Keratinocyte (primary cell): ENCODE measurements around the gene CACNB2. TPM values are rescaled to one million over a fixed set of nuclear protein-coding genes. Genes with fewer than 3 reads are reported as not detected.

Experiments
- DNase-seq: peaks from one replicate; pipeline ENCODE4 v3.0.0-alpha.2; 2011; ENCODE audit warnings: low read depth, missing footprints, low spot score
- FAIRE-seq: peaks from 2 replicates; lab custom pipeline; 2011; peaks lifted over from hg19 to GRCh38; lab: Jason Lieb, UNC
- H2AFZ ChIP-seq: 2 replicates; pipeline ENCODE4 v1.6.0; 2012; ENCODE audit warnings: low read length, control low read depth, inconsistent platforms; ENCODE audit not compliant: control insufficient read depth
- H3K27ac ChIP-seq: 2 replicates; pipeline ENCODE4 v1.5.1; 2011; ENCODE audit warnings: low read length; ENCODE audit not compliant: control insufficient read depth, insufficient read depth
- H3K27me3 ChIP-seq: 3 replicates; pipeline ENCODE4 v1.6.0; 2011; ENCODE audit warnings: low read length; ENCODE audit not compliant: control insufficient read depth, insufficient read depth; ENCODE audit errors: extremely low read depth
- H3K36me3 ChIP-seq, 2 experiments: 2 replicates in 1 of 2; 3 replicates in 1 of 2; pipeline ENCODE4 v1.5.1; 2011; ENCODE audit warnings: low read length in 2 of 2, mild to moderate bottlenecking in 1 of 2; ENCODE audit not compliant: control insufficient read depth in 2 of 2, insufficient read depth in 2 of 2; ENCODE audit errors: extremely low read depth in 1 of 2
- H3K4me1 ChIP-seq: 3 replicates; pipeline ENCODE4 v1.5.1; 2011; ENCODE audit warnings: low read length; ENCODE audit not compliant: control insufficient read depth, insufficient read depth; ENCODE audit errors: extremely low read depth
- H3K4me2 ChIP-seq: 3 replicates; pipeline ENCODE4 v1.6.0; 2011; ENCODE audit warnings: low read depth, low read length; ENCODE audit not compliant: control insufficient read depth, insufficient read depth; ENCODE audit errors: extremely low read depth
- H3K4me3 ChIP-seq, 3 experiments: fragments of 200-600 bp in 1 of 3; sonication (generic) in 1 of 3; 2 replicates in 2 of 3; 3 replicates in 1 of 3; pipeline ENCODE4 v1.5.1; 2011 to 2016; ENCODE audit warnings: low read length in 3 of 3, mild to moderate bottlenecking in 3 of 3, control low read depth in 2 of 3, inconsistent platforms in 1 of 3, low read depth in 1 of 3, mixed read lengths in 1 of 3, mixed run types in 1 of 3, moderate library complexity in 1 of 3; ENCODE audit not compliant: control insufficient read depth in 2 of 3, insufficient read depth in 2 of 3; ENCODE audit errors: extremely low read depth in 1 of 3
- H3K79me2 ChIP-seq: 2 replicates; pipeline ENCODE4 v1.6.0; 2012; ENCODE audit warnings: low read length; ENCODE audit not compliant: control insufficient read depth, insufficient read depth
- H3K9ac ChIP-seq: 3 replicates; pipeline ENCODE4 v1.6.0; 2011; ENCODE audit warnings: low read length; ENCODE audit not compliant: control insufficient read depth, insufficient read depth; ENCODE audit errors: extremely low read depth
- H3K9me1 ChIP-seq: 3 replicates; pipeline ENCODE4 v1.6.0; 2011; ENCODE audit warnings: low read length; ENCODE audit not compliant: control insufficient read depth, insufficient read depth; ENCODE audit errors: extremely low read depth
- H3K9me3 ChIP-seq: 2 replicates; pipeline ENCODE4 v1.5.1; 2012; ENCODE audit warnings: low read depth, low read length; ENCODE audit not compliant: control insufficient read depth
- H4K20me1 ChIP-seq: 3 replicates; pipeline ENCODE4 v1.6.0; 2011; ENCODE audit warnings: low read length; ENCODE audit not compliant: control insufficient read depth, insufficient read depth; ENCODE audit errors: extremely low read depth
- CTCF ChIP-seq, 3 experiments: IDR thresholded peaks in 1 of 3; conservative IDR thresholded peaks in 1 of 3; optimal IDR thresholded peaks in 1 of 3; 2 replicates in 2 of 3; 3 replicates in 1 of 3; pipeline versions ENCODE3 to v1.5.1; 2011; ENCODE audit warnings: low read length in 3 of 3, mild to moderate bottlenecking in 3 of 3, moderate library complexity in 2 of 3, control low read depth in 1 of 3, inconsistent platforms in 1 of 3; ENCODE audit not compliant: insufficient read depth in 2 of 3; ENCODE audit errors: extremely low read depth in 1 of 3
- EZH2 ChIP-seq: IDR thresholded peaks from one replicate; pipeline ENCODE4 v1.6.1; 2012; ENCODE audit warnings: inconsistent platforms, mild to moderate bottlenecking, low read length, moderate library complexity
- dilution Hi-C: fragments of 300-500 bp; cut with MboI; formaldehyde crosslinking; loops from one replicate; pipeline ENCODE4 v1.7.0; 2020; ENCODE audit warnings: low sequenced_read_pairs; ENCODE audit not compliant: extremely low pct_ligation_motif_present
- polyA plus RNA-seq, 5 experiments: library from polyadenylated mRNA; depleted of rRNA in 3 of 5; stranded (reverse) in 3 of 5; stranded (forward) in 1 of 5; unstranded in 1 of 5; fragments of >200 nt; gene quantifications; 1 replicate in 1 of 5; 2 replicates in 3 of 5; 3 replicates in 1 of 5; pipeline versions ENCODE4 v1.2.1 to v1.2.3, GENCODE V29; 2011 to 2012; ENCODE audit warnings: missing spikeins in 2 of 5, low read depth in 1 of 5, low replicate concordance in 1 of 5

Gene CACNB2
- polyA plus RNA-seq, 1 donor (not counting 4 experiments of a cell fraction or from before 2014, with no cell fraction given): 0.03 TPM

- FAIRE-seq (no peak), DNase-seq (no peak)
- H3K9ac ChIP-seq: no peak overlapping the region
- H3K27ac ChIP-seq: no peak overlapping the region
- H3K4me1 ChIP-seq: no peaks in the 10 kb centered on the region
- dilution Hi-C loops: no loop called here
- H3K79me2 ChIP-seq: no peaks in the 10 kb centered on the region
- no peaks in the 10 kb centered on the region for H3K36me3 ChIP-seq
- H3K4me2 ChIP-seq: no peak overlapping the region
- no peak for TF ChIP-seq CTCF (optimal IDR thresholded peaks at IDR 0.05 in 1 of 3, IDR thresholded peaks at IDR 0.05 in 1 of 3, conservative IDR thresholded peaks at IDR 0.05 in 1 of 3; ENCODE audit: extremely low read depth in 1 of 3, insufficient read depth in 2 of 3, low read length in 3 of 3)
- no peak for TF ChIP-seq EZH2
- no peaks in the 10 kb centered on the region for H4K20me1 ChIP-seq
- no peaks in the 10 kb centered on the region for H3K9me1 ChIP-seq
- no peaks in the 10 kb centered on the region for H3K9me3 ChIP-seq
- no peak overlapping the region for H3K4me3 ChIP-seq
- H3K27me3 ChIP-seq: no peaks in the 10 kb centered on the region
- H2AFZ ChIP-seq: no peak overlapping the region
These were observed 225.0 kb downstream of the CACNB2 start for GRCh38 chr10:18364987-18365775.

GRCh38 chr10:18367840-18368239, 227.6 kb downstream of the CACNB2 start:
- no peak overlapping the region for H3K9ac ChIP-seq
- no peak overlapping the region for H2AFZ ChIP-seq
- no peak for FAIRE-seq
- no peaks in the 10 kb centered on the region for H3K9me1 ChIP-seq
- no peaks in the 10 kb centered on the region for H3K79me2 ChIP-seq
- no peaks in the 10 kb centered on the region for H4K20me1 ChIP-seq
- no peak overlapping the region for H3K4me2 ChIP-seq
- H3K36me3 ChIP-seq: no peaks in the 10 kb centered on the region
- no peak overlapping the region for H3K27ac ChIP-seq
- dilution Hi-C loops: no loop called here
- no peaks in the 10 kb centered on the region for H3K27me3 ChIP-seq
- no peak overlapping the region for H3K4me3 ChIP-seq
- H3K9me3 ChIP-seq: no peaks in the 10 kb centered on the region
- no peaks in the 10 kb centered on the region for H3K4me1 ChIP-seq
- DNase-seq: no peak
- TF ChIP-seq CTCF (optimal IDR thresholded peaks at IDR 0.05 in 1 of 3, IDR thresholded peaks at IDR 0.05 in 1 of 3, conservative IDR thresholded peaks at IDR 0.05 in 1 of 3; ENCODE audit: extremely low read depth in 1 of 3, insufficient read depth in 2 of 3, low read length in 3 of 3): no peak
- TF ChIP-seq EZH2: no peak
